ENCODE measurements around the gene PAMR1. TPM values are rescaled to one million over a fixed set of nuclear protein-coding genes. Genes with fewer than 3 reads are reported as not detected.

The PAMR1 gene
- total and polyA plus RNA-seq, 10 of the 15 experiments (the other 5 are each of a cell fraction or from before 2014, with no cell fraction given), result 0.04 TPM; not detected in 9

- Histone ChIP-seq H3K36me3 (ENCODE audit: control insufficient read depth in 2 of 2, insufficient read depth in 2 of 2, low read length in 1 of 2) (no peaks in the 10 kb centered on the region), H3K4me1 (ENCODE audit: control insufficient read depth, insufficient read depth, low read length) (no peaks in the 10 kb centered on the region), H3K4me2 (ENCODE audit: control insufficient read depth, insufficient read depth) (no peak overlapping the region), H3K27me3 (replicated peaks in 1 of 2; ENCODE audit: control insufficient read depth in 2 of 2, insufficient read depth in 2 of 2, low read length in 1 of 2) (no peaks in the 10 kb centered on the region; a peak in 1 of 4 replicates), H3K9ac (ENCODE audit: control insufficient read depth, insufficient read depth, low read length) (no peak overlapping the region), H3K27ac (ENCODE audit: control insufficient read depth, insufficient read depth) (no peak overlapping the region), H4K20me1 (ENCODE audit: control insufficient read depth, insufficient read depth) (no peaks in the 10 kb centered on the region), H3K4me3 (no peak overlapping the region), H2AFZ (ENCODE audit: control insufficient read depth, low read depth, low read length) (no peak overlapping the region), H3K9me3 (replicated peaks; ENCODE audit: control insufficient read depth, insufficient read depth, low read length) (no peaks in the 10 kb centered on the region; the same call in 2 of the 3 replicates), H3K79me2 (ENCODE audit: control insufficient read depth, insufficient read depth, low read length) (no peaks in the 10 kb centered on the region)
- 46% methylated on average over 2 of the region's 2 CpGs for WGBS (ENCODE audit: insufficient coverage, insufficient replicate concordance, low lambda C conversion rate, missing lambda C conversion rate)
- in situ Hi-C loops (cut with MboI) (no loop called here), intact Hi-C loops (cut with micrococcal nuclease; ENCODE audit: unreplicated experiment) (no loop called here)
- BruUV-seq (replicated peaks), result no TSS peak
- ChIA-PET POLR2A (interaction anchor here (0.7 kb wide), 1 partner anchor 596 kb away, joined by 6 read pairs; no protein-coding TSS in a partner anchor), SMC1A (ENCODE audit: uncharacterized antibody, unreplicated experiment) (no interaction called here), CTCF (interaction anchor here (0.6 kb wide), 1 partner anchor 57 kb away, joined by 3 read pairs; no protein-coding TSS in a partner anchor), RAD21 (ENCODE audit: unreplicated experiment) (no interaction called here)
- FAIRE-seq (no peak), DNase-seq (ENCODE audit: low read depth, low spot score) (no peak), ATAC-seq (no peak)
- no peak for TF ChIP-seq NRF1 (conservative IDR thresholded peaks at IDR 0.05; ENCODE audit: low read depth, low read length)
- no peak for TF ChIP-seq CHD4 (IDR thresholded peaks at IDR 0.05)
- TF ChIP-seq CBX3 (IDR thresholded peaks at IDR 0.05; ENCODE audit: borderline replicate concordance, low read depth), result no peak
- no peak for TF ChIP-seq RELB (IDR thresholded peaks at IDR 0.05; ENCODE audit: low read depth)
- no peak for TF ChIP-seq JUND (IDR thresholded peaks at IDR 0.05; ENCODE audit: low read depth, low read length)
- TF ChIP-seq NFIC (IDR thresholded peaks at IDR 0.05; ENCODE audit: low read depth, low read length), result no peak
- no peak for TF ChIP-seq RAD51 (IDR thresholded peaks at IDR 0.05)
- TF ChIP-seq NR2F1 (conservative IDR thresholded peaks at IDR 0.05), result no peak
- TF ChIP-seq FOXK2 (IDR thresholded peaks at IDR 0.05), result no peak
- no peak for TF ChIP-seq YBX1 (IDR thresholded peaks at IDR 0.05)
- no peak for TF ChIP-seq CHD1 (IDR thresholded peaks at IDR 0.05; ENCODE audit: low read depth, low read length)
- TF ChIP-seq BACH1 (IDR thresholded peaks at IDR 0.05; ENCODE audit: borderline replicate concordance), result no peak
- TF ChIP-seq HCFC1 (IDR thresholded peaks at IDR 0.05; ENCODE audit: low read length), result no peak
These were observed 17.7 kb downstream of the PAMR1 start for GRCh38 chr11:35507688-35508087.
